Activated T-helper 1 cell treated with anti-CD3 and anti-CD28 coated beads, Interleukin-2, amount 50 U/mL, for 16 hours (primary cell): Measurements from ENCODE around the gene CD200.
"Not testable (repeated sequence)": the region's sequence is repeated elsewhere in the genome, so short reads cannot be mapped to it uniquely, and the experiment has no call there.

Experiments used
- DNase-seq, 2 donors: peaks; one replicate each; pipeline ENCODE4 v3.0.0-alpha.2; 2020; ENCODE audit warnings: low read depth in 1 of 2, low spot score in 1 of 2

The CD200 gene

GRCh38 chr3:112384769-112385168, 51.8 kb downstream of the CD200 start:
- no peak for DNase-seq

DNA sequence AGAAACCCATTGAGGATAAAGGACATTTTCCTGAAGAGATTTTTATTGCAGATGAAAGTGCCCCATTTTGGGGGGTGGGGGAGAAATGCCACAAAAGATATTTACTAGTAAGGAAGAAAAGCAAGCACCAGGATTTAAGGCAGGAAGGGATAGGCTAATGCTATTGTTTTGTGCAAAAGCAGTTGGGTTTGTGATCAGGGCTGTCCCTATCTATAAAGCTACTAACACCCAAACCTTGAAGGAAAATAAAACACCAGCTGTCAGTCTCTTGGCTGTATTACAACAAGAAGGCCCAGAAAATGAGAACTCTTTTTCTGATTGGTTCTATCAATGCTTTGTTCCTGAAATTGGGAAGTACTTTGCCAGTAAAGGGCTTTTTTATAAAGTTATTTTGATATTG, 56.0 kb downstream of the CD200 start:
- DNase-seq = no peak

DNA sequence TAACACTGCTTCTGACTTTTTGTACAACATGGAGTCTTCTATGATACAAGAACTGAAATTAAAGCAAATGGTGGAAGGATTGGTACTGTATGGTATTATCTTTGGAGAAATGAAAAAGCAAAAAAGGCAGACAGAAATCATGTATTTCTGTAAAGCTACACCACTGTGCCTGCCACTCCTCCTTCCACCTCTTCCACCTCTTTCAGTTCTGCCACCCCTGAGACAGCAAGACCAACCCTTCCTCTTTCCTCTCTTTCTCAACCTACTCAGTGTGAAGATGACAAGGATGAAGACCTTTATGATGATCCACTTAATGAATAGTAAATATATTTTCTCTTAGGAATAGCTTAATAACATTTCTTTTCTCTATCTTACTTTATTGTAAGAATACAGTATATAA, 57.0 kb downstream of the CD200 start:
- DNase-seq = no peak

DNA sequence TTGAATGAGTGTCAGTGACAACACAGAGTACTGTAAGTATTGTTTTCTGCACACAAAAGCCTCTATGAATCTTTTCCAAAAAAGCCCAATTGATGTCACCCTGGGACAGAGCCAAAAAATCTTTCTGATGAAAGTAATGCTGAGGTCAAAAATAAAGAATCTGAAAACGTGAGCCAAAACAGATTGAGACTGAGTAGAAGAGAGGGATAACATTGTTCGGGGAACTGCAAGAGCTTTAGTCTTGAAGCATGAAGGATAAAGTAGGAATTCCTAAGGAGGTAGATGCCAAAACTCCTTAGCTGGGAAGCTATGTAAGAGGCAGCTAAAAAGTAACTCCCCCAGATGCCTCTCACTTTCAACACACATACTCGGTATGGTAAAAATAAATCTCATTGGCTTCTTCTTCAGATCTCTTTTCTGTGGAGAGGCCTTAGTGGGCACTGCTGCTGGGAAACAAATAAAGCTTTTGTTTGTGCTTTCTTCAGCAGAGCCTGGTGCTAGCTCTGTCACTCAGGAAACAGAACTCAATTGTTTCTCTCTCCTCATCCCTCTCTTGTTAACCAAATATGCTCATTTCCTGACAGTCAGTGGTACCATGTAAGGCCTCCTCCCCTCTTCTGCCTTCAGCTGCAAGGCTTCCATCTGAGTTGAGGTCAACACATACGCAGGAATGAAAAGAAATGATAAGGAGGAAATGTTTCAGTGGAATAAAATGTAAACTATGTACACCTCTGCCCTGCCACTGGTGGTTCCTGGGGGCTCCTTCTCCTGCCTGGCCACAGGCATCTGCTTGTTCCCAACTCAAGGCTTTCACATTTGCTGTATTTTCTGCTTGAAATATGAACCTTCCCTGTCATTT, 58.1 kb downstream of the CD200 start:
- DNase-seq = no peak

DNA sequence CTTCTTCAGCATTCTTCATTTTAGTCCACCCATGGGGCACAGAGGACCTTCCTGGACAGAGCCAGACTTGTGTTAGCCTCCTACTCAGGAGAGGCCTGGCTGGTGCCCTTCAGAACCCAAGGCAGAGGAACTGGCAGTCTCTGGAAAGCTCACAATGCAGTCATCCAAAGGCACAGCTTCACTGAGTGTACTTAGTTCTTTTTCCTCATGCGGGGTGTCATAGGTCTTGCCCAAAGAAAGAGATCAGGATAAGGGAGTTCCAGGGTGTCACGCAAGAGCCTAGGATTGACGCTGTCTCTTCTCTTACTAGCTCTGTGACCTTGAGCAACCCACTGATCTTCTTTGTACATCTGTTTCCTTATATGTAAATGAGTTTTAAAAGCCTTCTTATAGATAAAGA, 58.7 kb downstream of the CD200 start:
- DNase-seq = no peak

- no peak for DNase-seq
Observed at GRCh38 chr3:112392393-112393359, 59.7 kb downstream of the CD200 start.

- no peak for DNase-seq
Observed at GRCh38 chr3:112393360-112393728, 60.4 kb downstream of the CD200 start.

- no peak for DNase-seq
Observed at GRCh38 chr3:112394003-112394640, 61.2 kb downstream of the CD200 start.

DNA sequence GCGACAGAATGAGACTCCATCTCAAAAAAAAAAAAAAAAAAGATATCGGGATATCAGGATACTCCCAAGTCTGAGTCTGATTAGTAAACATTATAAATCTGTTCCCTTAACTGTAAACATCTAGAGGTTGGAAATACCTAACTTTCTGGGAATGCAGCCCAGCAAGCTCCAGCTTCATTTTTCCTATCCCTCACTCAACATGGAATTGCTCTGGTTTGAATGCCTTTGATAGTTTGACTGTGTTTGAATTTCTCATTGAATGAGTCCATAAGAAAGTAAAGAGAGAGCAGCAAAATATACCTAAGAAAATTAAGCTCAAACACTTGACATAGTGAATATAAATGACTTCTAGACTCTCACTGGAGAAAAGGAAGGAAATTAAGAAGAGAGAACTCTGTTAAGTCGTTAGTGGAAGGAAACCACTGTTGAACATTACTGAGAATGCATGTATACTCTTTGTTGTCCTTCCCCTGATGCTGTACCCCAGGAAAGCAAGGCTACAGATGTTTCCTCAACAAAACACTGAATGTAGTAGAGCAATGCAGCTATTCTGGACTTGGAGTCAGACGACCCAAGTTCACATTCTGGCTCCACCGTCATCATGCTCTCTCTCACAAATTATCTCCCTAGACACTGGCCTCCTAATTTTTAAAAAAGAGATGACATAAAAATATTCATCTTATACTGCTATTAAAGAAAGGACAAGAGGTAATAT, 62.4 kb downstream of the CD200 start:
- DNase-seq = no peak

GRCh38 chr3:112395896-112396290, 62.9 kb downstream of the CD200 start:
- DNase-seq = no peak

DNA sequence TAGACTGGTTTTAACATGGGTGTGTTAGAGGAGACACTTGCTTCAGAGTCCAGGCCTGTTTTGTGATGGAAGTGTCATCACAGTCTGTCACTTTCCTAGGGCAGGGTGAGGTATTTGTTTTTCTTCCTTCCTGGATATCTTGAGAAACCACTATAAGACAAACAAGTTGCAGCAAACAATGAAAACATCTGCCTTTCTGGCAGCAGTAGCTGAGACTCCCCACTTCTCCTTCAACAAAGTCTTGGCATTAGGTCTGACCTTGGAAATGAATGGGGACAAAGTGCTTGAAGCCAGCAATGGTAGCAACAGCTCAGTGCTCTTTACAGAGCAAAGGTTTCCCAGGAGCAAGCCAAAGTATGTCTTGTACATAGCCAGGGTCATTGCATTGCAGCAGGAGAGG, 64.6 kb downstream of the CD200 start:
- no peak for DNase-seq

DNA sequence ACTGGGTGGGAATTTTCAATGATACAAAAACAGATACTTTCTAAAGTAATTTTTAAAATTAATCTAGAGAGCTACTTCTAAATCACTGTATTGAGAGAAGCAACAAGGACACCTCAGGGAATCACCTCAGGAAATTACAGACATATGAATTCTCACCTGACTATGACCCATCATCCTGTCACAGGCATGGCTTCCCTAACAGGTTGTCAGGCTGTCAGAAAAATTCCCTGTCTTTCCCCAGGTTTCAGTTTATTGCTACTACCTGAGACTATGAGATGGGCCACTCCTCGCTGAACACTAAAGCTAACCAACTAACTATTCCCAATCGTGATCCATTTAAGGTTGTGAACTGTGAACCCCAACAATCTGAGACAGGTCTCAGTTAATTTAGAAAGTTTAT, 66.1 kb downstream of the CD200 start:
- DNase-seq = no peak

GRCh38 chr3:112399554-112399953, 66.6 kb downstream of the CD200 start:
- DNase-seq = not testable (repeated sequence)

GRCh38 chr3:112400317-112400716, 67.4 kb downstream of the CD200 start:
- not testable (repeated sequence) for DNase-seq

GRCh38 chr3:112401617-112402016, 68.7 kb downstream of the CD200 start:
- DNase-seq = no peak

- DNase-seq = no peak
Observed at GRCh38 chr3:112403103-112403502, 70.1 kb downstream of the CD200 start.

DNA sequence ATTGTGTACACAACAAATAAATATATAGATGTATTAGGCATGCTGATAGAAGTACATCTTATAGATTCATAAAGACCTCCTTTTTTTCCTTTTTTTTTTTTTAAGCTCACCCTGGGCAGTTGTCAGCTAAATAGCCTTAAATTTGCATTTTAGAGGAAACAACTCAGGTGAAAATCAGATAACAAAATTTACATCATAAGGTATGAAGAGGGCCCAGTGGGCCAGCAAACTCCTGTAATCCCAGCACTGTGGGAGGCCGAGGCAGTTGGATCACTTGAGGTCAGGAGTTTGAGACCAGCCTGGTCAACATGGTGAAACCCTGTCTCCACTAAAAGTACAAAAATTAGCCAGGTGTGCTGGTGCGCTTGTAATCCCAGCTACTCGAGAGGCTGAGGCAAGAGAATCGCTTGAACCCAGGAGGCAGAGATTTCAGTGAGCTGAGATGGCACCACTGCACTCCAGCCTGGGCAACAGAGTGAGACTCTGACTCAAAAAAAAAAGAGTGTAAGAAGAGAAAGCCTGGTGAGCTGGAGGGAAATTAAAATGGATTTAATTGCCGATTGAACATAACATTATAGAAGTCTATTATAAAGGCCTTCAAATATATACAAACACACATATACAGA, 72.1 kb downstream of the CD200 start:
- DNase-seq = not testable (repeated sequence)

GRCh38 chr3:112405845-112406244, 72.9 kb downstream of the CD200 start:
- DNase-seq = no peak

DNA sequence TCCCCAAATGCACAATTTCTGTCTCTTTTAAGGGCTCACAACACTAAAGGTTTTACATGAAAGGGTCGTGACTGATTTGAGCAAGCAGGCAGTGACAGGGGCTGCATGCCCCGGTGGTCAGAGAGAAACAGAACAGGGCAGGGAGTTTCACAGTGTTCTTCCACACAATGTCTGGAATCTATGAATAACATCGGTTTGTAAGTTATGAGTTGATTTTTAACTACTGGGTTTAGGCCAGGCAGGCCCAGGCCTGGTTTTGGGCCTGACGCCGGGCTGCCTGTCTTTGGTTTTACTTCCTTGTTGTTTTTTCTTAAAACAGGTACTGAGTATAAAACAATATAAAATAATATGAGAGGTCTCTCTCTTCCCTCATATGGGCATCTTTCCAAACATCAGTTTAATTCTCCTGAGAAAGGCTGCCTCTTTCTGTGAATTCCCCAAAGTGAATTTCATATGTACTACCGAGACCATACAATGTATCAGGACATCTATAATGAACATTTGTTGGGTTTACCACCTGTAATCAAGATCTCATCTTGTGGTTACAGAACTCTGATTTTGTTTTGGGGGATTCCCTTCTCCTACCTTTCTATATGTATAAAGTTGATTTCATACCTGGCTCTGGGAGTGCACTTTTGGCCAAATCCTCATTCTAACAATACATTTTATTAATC, 74.4 kb downstream of the CD200 start:
- no peak for DNase-seq
